HG02840 (cell line): ENCODE measurements around the gene LRRK1.
"Not testable (repeated sequence)": the region's sequence is repeated elsewhere in the genome, so short reads cannot be mapped to it uniquely, and the experiment has no call there.

Experiments
- ATAC-seq: cut with Tn5 transposase; IDR thresholded peaks from one replicate; pipeline ENCODE4 v1.9.1; 2021; ENCODE audit warnings: mild to moderate bottlenecking, moderate library complexity, moderate number of reproducible peaks; ENCODE audit not compliant: unreplicated experiment, low FRiP score

Gene LRRK1

GRCh38 chr15:101064795-101065569 is 145.8 kb downstream of the LRRK1 start:
- ATAC-seq = no peak

DNA sequence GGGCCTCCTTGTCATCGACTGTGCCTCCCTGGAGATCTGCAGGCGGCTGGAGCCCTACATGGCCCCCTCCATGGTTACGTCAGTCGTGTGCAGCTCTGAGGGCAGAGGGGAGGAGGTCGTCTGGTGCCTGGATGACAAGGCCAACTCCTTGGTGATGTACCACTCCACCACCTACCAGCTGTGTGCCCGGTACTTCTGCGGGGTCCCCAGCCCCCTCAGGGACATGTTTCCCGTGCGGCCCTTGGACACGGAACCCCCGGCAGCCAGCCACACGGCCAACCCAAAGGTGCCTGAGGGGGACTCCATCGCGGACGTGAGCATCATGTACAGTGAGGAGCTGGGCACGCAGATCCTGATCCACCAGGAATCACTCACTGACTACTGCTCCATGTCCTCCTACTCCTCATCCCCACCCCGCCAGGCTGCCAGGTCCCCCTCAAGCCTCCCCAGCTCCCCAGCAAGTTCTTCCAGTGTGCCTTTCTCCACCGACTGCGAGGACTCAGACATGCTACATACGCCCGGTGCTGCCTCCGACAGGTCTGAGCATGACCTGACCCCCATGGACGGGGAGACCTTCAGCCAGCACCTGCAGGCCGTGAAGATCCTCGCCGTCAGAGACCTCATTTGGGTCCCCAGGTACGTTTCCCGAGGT is 146.5 kb downstream of the LRRK1 start:
- ATAC-seq = no peak

- ATAC-seq = no peak
These were observed 147.6 kb downstream of the LRRK1 start for GRCh38 chr15:101066501-101067408.

DNA sequence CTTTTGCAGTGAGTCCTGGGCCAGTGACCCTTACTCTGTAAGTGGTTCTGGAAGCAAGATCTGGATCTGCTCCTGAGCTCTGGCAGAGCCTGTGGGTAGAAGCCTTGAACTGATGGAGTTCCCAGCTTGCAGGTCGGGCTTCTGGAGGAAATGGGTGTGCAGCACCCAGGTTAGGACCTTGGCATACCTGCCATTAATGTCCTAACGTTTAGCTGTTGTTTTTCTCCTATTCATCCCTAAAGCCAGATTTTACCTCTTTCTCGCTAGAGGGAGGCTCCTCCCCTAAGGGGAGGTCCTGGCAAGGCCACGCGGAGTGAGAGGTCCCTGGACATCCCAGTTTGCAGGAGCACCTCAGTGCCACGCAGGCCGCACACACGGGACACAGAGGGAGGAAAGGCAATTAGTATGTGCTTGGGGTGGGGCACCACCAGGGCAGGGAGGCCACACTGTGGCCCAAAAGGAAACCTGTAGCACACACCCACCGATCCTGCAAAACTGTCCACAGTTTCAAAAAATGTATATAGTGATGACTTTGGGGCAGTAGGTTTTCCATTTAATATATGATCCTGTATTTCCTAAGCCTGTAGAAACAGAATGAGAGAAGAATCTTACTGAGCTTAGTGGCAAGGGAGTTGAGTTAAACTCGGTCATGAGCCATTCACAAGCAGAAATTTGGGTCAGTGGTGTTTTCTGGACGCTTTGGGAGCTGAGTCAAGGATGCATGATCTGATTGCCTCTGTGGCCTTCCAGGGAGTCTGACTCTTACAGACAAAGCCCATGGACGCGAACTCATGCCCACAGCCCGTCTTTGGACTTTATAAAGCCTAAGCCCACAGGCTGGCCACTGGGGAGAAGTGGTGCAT is 148.7 kb downstream of the LRRK1 start:
- ATAC-seq = no peak

GRCh38 chr15:101068523-101068960 is 149.4 kb downstream of the LRRK1 start:
- no peak for ATAC-seq

DNA sequence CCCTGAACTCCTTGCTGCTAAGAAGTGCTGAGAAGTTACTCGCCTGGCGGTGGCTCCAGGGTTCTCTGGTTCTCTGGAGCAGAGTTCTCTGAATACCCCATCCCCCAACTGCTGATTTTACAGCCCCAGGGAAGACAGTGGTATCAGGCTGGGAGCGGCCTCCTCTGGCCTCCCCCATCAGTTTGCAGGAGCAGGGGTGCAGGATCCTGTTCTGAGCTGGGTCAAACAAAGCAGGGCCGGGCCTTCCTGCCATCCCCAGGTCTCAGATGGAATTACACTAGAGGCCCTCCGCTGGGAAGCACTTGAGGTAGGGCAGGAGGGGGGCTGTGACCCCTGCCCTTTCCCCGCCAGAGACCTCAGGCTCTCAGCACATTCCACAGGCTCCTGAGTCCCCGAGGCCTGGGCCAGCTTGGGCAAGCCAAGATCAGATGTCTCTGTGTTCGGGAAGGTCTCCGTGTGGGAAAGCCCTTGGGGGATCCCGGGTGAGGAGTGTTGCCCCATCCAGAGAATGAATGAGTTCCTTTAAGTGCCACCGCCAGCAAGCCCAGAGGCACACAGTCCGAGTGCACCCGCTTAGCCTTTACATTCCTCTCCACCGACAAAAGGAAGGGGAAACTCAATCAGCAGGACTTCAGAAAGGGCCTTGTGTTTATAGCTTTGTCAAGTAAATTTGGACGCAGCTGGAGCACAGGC is 149.9 kb downstream of the LRRK1 start:
- ATAC-seq = no peak

DNA sequence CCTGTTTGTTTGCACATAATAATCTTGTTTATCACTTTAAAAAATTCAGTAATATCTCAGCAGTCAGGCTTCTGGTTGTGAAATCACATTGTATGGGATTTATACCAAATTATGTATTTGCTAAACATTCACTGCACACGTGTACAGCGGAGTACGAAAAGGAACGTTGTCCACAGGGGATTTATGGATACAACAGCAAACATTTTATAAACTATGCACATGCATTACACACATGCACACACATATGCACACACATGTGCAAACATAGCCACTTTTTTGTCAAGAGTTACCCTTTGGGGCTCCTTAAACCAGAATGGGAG is 150.5 kb downstream of the LRRK1 start:
- no peak for ATAC-seq

DNA sequence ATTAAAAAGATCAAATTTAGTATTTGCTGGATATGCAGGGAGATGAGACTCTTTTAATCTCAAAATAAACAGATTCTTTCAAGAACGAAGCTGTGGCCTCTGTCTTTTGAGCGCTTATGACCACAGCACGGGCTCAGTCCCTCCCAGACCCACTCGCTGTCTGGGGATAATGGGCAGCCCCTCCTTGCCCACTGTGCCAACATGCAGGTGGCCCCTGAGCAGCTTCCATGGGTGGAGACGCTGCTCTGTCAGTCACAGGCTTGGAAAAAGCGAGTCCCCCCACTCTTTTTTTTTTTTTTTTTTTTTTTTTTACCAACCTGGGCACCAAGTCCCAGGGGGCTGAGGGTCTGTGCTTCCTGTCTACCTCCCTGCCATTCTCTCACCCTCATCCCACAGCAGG is 150.9 kb downstream of the LRRK1 start:
- no peak for ATAC-seq

DNA sequence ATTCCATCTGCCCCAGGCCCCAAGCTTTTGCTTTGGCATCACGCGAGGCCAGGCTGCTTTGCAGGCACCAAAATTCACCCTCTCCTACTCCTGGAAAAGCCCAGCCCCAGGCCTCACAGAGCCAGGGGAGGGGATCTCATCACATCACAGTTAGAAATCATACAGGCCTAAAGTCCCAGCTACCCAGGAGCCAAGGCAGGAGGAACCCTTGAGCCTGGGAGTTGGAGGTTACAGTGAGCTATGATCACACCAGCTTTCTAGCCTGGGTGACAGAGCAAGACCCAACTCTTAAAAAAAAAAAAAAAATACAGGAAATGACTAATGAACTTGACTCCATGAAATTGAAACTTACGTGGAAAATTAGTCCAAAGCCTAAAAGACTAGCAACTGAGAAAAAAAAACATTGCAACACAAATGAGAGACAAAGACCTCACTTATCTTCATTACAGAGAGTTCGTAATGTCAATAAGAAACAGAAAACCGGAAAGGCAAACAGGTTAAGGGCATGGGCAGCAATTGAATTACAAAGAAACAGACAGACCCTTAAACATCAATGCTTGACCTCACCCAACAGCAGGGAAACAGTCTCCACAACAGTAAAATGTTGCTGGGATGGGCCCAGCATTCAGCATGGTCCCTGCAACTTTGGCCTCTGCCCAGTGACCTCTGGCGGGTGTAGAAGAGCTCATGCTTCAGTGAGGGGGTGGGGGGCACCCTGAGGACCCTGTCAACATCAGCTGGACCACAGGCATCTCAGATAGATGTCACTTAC is 151.5 kb downstream of the LRRK1 start:
- ATAC-seq = no peak

DNA sequence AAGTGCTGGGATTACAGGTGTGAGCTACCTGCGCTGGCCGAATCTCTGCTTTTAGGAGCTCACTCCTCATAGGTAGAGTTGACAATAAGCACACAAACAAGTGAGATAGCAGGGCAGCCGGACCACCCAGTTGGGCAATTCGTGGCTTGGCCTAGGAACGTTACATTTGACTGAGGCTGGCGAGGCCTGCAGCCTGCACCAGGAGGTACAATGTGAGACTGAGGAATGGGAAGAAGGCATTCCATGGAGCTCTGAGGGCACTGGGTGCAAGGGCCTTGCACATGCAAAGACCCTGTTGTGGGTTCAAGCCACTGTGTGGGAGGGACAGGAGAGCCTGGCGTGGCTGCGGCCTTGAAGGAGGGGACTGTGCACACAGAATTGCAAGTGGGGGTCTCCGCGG is 152.5 kb downstream of the LRRK1 start:
- no peak for ATAC-seq

GRCh38 chr15:101072235-101072634 is 153.1 kb downstream of the LRRK1 start:
- ATAC-seq = not testable (repeated sequence)

DNA sequence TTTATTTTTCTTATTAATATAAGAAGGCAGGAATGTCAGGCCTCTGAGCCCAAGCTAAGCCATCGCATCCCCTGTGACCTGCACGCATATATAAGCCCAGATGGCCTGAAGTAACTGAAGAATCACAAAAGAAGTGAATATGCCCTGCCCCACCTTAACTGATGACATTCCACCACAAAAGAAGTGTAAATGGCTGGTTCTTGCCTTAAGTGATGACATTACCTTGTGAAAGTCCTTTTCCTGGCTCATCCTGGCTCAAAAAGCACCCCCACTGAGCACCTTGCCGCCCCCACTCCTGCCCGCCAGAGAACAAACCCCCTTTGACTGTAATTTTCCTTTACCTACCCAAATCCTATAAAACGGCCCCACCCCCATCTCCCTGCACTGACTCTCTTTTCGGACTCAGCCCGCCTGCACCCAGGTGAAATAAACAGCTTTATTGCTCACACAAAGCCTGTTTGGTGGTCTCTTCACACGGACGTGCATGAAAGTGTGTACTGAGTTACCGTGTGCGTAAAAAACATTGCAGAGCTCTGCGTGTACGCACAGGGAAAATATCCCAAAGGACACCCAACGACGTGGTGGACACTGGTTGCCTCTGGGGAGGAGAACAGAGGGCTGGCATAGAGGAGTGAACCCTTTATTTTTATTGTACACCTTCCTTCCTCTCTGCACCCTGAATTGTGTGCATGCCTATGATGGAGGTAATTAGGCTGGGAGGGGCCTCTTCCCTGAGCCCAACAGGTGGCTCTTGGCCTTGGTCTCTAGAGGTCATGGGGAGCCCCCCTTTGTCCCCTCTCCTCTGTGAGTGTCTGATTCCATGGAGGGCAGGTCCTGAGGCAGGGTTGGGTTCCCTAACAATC is 158.9 kb downstream of the LRRK1 start:
- ATAC-seq = not testable (repeated sequence)

GRCh38 chr15:101078669-101079323 is 159.6 kb downstream of the LRRK1 start:
- no peak for ATAC-seq

DNA sequence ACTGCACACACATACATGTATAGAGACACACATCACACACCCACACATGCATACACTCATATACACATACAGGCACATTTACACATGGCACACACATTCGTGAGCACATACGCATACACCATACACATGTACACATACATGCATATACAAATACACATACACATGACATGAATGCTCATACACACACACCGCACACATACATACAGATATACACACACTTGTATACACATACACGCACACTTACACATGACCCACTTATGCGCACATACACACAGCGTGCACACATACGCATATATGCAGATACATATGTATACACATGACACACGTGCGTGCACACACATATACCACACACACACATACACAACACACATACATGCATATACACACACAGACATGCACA is 162.7 kb downstream of the LRRK1 start:
- no peak for ATAC-seq

DNA sequence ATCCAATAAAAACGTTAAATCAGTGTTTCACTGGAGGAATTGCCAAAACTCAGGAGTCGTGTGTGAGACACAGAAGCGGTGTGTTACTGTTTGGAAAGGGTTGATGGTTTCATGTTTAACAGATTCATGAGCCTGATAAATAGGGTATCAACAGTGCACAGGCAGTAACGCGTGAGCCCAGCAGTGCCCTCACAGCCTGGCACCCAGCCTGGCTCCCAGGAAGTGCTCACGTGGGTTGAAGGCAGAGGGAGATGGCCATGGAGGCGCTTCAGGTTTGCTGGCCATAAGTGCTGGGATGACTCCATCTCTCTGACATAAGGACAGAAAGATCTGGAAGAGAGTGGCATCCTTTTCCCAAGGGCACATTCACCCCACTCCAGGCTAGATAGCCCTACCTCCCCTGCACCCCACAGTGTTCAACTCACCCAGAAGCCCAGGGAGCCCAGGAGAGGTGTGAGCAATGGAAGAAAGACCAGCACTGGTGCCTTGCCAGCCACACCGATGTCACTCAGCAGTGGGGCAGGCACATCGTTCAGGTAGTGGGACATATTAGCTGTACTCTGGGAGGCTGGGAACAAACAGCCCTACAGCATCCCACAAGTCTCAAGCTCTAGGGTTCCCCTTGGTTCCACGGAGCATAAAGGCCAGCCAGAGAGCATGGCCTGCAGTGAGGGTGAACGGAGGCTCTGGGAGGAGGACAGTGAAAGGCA is 164.3 kb downstream of the LRRK1 start:
- ATAC-seq = no peak

DNA sequence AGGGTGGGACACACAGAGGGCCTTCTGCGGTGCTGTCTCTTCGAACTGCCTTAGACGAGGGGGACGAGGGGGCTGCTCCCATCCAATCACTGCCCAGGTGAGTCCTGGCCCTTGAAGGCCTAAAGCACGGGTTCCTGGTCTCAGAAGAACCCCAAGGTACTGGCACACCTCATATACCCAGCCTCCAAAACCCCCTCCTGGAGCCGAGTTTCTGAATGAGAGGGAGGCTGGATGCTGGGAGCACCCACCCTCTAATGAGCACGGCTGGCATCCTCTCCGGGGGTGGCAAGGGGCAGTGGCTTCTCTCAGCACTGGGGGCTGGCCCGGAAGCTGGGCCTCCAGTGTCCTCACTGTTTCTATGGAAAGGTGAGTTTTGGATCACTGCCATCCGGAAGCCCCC is 165.6 kb downstream of the LRRK1 start:
- no peak for ATAC-seq

GRCh38 chr15:101085311-101085700 is 166.1 kb downstream of the LRRK1 start:
- no peak for ATAC-seq
